Posterior vena cava (tissue), 2 donors: ENCODE measurements around the gene FAM180B. TPM values are rescaled to one million over a fixed set of nuclear protein-coding genes. Genes with fewer than 3 reads are reported as not detected.
"Not testable (repeated sequence)": the region's sequence is repeated elsewhere in the genome, so short reads cannot be mapped to it uniquely, and the experiment has no call there.

Experiments used
- DNase-seq: peaks from one replicate; pipeline ENCODE4 v3.0.0-alpha.2; 2020; ENCODE audit warnings: low spot score
- intact Hi-C, 2 donors: fragments of 100-400 bp; cut with DNase I; formaldehyde crosslinking; loops; one replicate each; pipeline versions ENCODE4 v1.14.1 to v1.14.2; 2022 to 2023
- total RNA-seq, 2 donors: library from RNA; stranded (reverse); fragmentation: NEBNext Ultra II Directional; extraction: Animal tissue kit (Norgen Biotek cat#: 25700); gene quantifications; one replicate each; pipeline ENCODE4 v1.2.1, GENCODE V29; 2021
- donor health status: DM: yes; HTN: yes; CAD: no.
- donor health status: DM: yes; HTN: yes; CAD: no.

The FAM180B gene
- total RNA-seq, 2 donors from 2014 or later, result 3.4 to 7.2 TPM

DNA sequence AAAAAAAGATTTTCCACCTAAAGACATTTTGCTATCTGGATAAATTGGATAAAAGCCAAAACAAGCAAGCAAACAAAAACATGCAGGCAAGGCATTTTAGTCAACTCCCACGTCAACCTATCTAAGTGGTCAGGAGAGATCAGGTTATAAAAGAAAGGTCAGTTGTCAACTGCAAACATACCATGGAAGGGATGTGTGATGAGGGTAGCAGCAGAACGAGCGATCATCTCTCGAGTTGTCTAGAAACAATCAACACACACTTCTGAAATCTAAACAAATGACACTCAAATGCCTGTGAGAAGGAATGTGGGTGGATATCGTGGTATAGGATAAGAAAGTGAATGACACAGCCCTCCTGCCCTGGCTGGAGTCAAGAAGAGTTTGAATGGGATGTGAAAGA, 45.0 kb downstream of the FAM180B start:
- intact Hi-C loops, result no loop called here
- DNase-seq, result no peak

DNA sequence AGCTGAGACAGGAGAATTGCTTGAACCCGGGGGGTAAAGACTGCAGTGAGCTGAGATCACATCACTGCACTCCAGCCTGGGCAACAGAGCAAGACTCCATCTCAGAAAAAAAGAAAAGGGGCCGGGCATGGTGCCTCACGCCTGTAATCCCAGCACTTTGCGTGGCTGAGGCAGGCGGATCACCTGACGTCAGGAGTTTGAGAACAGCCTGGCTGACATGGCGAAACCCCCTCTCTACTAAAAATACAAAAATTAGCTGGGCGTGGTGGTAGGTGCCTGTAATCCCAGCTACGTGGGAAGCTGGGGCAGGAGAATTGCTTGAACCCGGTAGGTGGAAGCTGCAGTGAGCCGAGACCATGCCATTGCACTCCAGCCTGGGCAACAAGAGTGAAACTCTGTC, 49.9 kb downstream of the FAM180B start:
- DNase-seq, intact Hi-C loops: not testable (repeated sequence)

Other genes with a start within 250 kb of the FAM180B start
- under 1 TPM; 0.19 to 0.37 TPM for gene MYBPC3, start 234.0 kb upstream of the FAM180B start, total RNA-seq
- gene SPI1, start 208.1 kb upstream of the FAM180B start, total RNA-seq, result 10 to 100 TPM; 27.7 to 47.0 TPM
- 10 to 100 TPM; 96.1 to 98.1 TPM for gene SLC39A13, start 178.1 kb upstream of the FAM180B start, total RNA-seq
- gene PSMC3, start 160.2 kb upstream of the FAM180B start, total RNA-seq, result 100 to 1,000 TPM; 104 to 129 TPM
- under 1 TPM; 0.33 to 0.69 TPM for gene RAPSN, start 137.5 kb upstream of the FAM180B start, total RNA-seq
- 10 to 100 TPM; 83.8 to 96.3 TPM for gene CELF1, start 33.5 kb upstream of the FAM180B start, total RNA-seq
- gene PTPMT1, start 21.1 kb upstream of the FAM180B start, total RNA-seq, result 10 to 100 TPM; 28.9 to 29.2 TPM
- 10 to 100 TPM in 1 of 2 donors, 1 to 10 TPM in 1; 9.5 to 12.3 TPM for gene KBTBD4, start 7.7 kb upstream of the FAM180B start, total RNA-seq
- gene NDUFS3, start 7.6 kb upstream of the FAM180B start, total RNA-seq, result 10 to 100 TPM; 65.6 to 70.3 TPM
- gene C1QTNF4, start 7.7 kb downstream of the FAM180B start, total RNA-seq, result 1 to 10 TPM; 2.0 to 7.1 TPM
- gene MTCH2, start 55.9 kb downstream of the FAM180B start, total RNA-seq, result 10 to 100 TPM; 56.3 to 63.4 TPM
- gene AGBL2, start 128.7 kb downstream of the FAM180B start, total RNA-seq, result under 1 TPM; 0.48 to 0.79 TPM
- 10 to 100 TPM; 76.0 to 76.6 TPM for gene FNBP4, start 180.7 kb downstream of the FAM180B start, total RNA-seq